Stomach (tissue), 4 donors: ENCODE measurements around the gene CARD14.

Experiments
- EP300 ChIP-seq: sonication (generic); formaldehyde crosslinking; IDR thresholded peaks from one replicate; pipeline ENCODE4 v1.6.1; 2017; ENCODE audit warnings: antibody characterized with exemption
- TF ChIP-seq, protein P1 (sequence below), 7 experiments: fragments of 450-650 bp in 4 of 7; fragments of 200-600 bp in 3 of 7; sonication (generic) in 3 of 7; IDR thresholded peaks; one replicate each; pipeline ENCODE4 v1.5.1; 2016 to 2019; ENCODE audit warnings: antibody characterized with exemption in 7 of 7, control low read depth in 2 of 7, mild to moderate bottlenecking in 1 of 7

- TF ChIP-seq, protein P1, sequence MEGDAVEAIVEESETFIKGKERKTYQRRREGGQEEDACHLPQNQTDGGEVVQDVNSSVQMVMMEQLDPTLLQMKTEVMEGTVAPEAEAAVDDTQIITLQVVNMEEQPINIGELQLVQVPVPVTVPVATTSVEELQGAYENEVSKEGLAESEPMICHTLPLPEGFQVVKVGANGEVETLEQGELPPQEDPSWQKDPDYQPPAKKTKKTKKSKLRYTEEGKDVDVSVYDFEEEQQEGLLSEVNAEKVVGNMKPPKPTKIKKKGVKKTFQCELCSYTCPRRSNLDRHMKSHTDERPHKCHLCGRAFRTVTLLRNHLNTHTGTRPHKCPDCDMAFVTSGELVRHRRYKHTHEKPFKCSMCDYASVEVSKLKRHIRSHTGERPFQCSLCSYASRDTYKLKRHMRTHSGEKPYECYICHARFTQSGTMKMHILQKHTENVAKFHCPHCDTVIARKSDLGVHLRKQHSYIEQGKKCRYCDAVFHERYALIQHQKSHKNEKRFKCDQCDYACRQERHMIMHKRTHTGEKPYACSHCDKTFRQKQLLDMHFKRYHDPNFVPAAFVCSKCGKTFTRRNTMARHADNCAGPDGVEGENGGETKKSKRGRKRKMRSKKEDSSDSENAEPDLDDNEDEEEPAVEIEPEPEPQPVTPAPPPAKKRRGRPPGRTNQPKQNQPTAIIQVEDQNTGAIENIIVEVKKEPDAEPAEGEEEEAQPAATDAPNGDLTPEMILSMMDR (IDR thresholded peaks at IDR 0.05): no peak
- no peak for TF ChIP-seq EP300
These were observed 42.7 kb downstream of the CARD14 start for GRCh38 chr17:80212511-80212910.
